Astrocyte of the spinal cord (primary cell): Measurements from ENCODE around the gene TMEM178B.
A peak's percentile ranks its signal among the peaks of the same experiment; 100 is the strongest.

ENCODE experiments used
- DNase-seq: peaks from one replicate; pipeline ENCODE4 v3.0.0; 2011; ENCODE audit warnings: low read depth, low spot score
- H3K4me3 ChIP-seq: 2 replicates; pipeline ENCODE4 v1.5.1; 2011; ENCODE audit warnings: low read depth, mild to moderate bottlenecking, low read length, moderate library complexity
- in situ Hi-C: cut with HindIII; loops from 2 replicates; pipeline ENCODE4 v1.10.0; 2017; ENCODE audit warnings: low sequenced_read_pairs
- TF ChIP-seq, protein P1 (sequence below): IDR thresholded peaks from 2 replicates; pipeline ENCODE4 v1.5.1; 2012; ENCODE audit warnings: low read depth, mild to moderate bottlenecking, low read length, inconsistent platforms

Gene TMEM178B

GRCh38 chr7:141441837-141442627, 368.2 kb downstream of the TMEM178B start:
- TF ChIP-seq, protein P1, sequence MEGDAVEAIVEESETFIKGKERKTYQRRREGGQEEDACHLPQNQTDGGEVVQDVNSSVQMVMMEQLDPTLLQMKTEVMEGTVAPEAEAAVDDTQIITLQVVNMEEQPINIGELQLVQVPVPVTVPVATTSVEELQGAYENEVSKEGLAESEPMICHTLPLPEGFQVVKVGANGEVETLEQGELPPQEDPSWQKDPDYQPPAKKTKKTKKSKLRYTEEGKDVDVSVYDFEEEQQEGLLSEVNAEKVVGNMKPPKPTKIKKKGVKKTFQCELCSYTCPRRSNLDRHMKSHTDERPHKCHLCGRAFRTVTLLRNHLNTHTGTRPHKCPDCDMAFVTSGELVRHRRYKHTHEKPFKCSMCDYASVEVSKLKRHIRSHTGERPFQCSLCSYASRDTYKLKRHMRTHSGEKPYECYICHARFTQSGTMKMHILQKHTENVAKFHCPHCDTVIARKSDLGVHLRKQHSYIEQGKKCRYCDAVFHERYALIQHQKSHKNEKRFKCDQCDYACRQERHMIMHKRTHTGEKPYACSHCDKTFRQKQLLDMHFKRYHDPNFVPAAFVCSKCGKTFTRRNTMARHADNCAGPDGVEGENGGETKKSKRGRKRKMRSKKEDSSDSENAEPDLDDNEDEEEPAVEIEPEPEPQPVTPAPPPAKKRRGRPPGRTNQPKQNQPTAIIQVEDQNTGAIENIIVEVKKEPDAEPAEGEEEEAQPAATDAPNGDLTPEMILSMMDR, result no peak
- DNase-seq, result no peak
- H3K4me3 ChIP-seq, result no peak overlapping the region
- in situ Hi-C loops, result no loop called here

DNA sequence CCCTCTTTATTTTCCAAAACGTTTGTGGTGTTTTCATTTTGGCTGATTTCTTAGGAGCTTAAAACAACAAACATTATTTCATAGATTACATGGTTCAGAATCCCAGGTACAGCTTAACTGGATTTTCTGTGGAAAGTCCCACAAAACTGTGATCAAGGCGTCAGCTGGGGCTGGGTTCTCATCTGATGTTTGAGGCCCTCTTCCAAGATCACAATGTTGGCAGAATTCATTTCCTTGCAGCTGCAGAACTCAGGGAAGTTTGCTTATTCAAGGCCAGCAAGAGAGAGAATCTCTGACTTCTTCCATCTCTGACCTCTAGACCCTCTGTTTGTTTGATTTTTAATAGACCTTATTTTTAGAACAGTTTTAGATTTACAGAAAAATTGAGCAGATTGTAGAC, 368.9 kb downstream of the TMEM178B start:
- in situ Hi-C loops, result no loop called here

GRCh38 chr7:141444961-141445360, 371.1 kb downstream of the TMEM178B start:
- no peak overlapping the region for H3K4me3 ChIP-seq
- TF ChIP-seq, protein P1, result no peak
- in situ Hi-C loops, result no loop called here
- peak; percentile 6 for DNase-seq

More for the DNA sequence above, 368.9 kb downstream of the TMEM178B start:
- TF ChIP-seq, protein P1, result no peak
- H3K4me3 ChIP-seq, result no peak overlapping the region
- no peak for DNase-seq

- DNase-seq, result no peak
- H3K4me3 ChIP-seq, result no peak overlapping the region
- in situ Hi-C loops, result no loop called here
- TF ChIP-seq, protein P1, result no peak
These were observed 377.4 kb downstream of the TMEM178B start for GRCh38 chr7:141451232-141451631.

- TF ChIP-seq, protein P1, result no peak
- no peak overlapping the region for H3K4me3 ChIP-seq
- DNase-seq, result no peak
- in situ Hi-C loops, result no loop called here
These were observed 379.0 kb downstream of the TMEM178B start for GRCh38 chr7:141452911-141453310.

GRCh38 chr7:141454338-141454737, 380.5 kb downstream of the TMEM178B start:
- DNase-seq, result no peak
- in situ Hi-C loops, result no loop called here
- no peak overlapping the region for H3K4me3 ChIP-seq
- TF ChIP-seq, protein P1, result no peak
